Left forelimb (tissue), 1 donor: ENCODE results near the gene PDGFD.

ENCODE experiments used
- DNase-seq: peaks from one replicate; pipeline ENCODE4 v3.0.0-alpha.2; 2018; ENCODE audit warnings: low spot score

The PDGFD gene

GRCh38 chr11:104145062-104145461, 18.9 kb downstream of the PDGFD start:
- DNase-seq, result no peak

GRCh38 chr11:104142698-104143097, 21.2 kb downstream of the PDGFD start:
- DNase-seq, result no peak

GRCh38 chr11:104136861-104137260, 27.1 kb downstream of the PDGFD start:
- DNase-seq, result no peak

GRCh38 chr11:104134745-104135144, 29.2 kb downstream of the PDGFD start:
- no peak for DNase-seq

GRCh38 chr11:104130161-104130560, 33.8 kb downstream of the PDGFD start:
- DNase-seq, result no peak

GRCh38 chr11:104129145-104129544, 34.8 kb downstream of the PDGFD start:
- no peak for DNase-seq

- DNase-seq, result no peak
These were observed 36.1 kb downstream of the PDGFD start for GRCh38 chr11:104127828-104128227.

GRCh38 chr11:104126464-104126863, 37.5 kb downstream of the PDGFD start:
- DNase-seq, result no peak

GRCh38 chr11:104124979-104125378, 39.0 kb downstream of the PDGFD start:
- DNase-seq, result no peak

- no peak for DNase-seq
These were observed 41.1 kb downstream of the PDGFD start for GRCh38 chr11:104122836-104123235.

GRCh38 chr11:104122011-104122635, 41.8 kb downstream of the PDGFD start:
- DNase-seq, result no peak

GRCh38 chr11:104120493-104121137, 43.3 kb downstream of the PDGFD start:
- no peak for DNase-seq

GRCh38 chr11:104118105-104118744, 45.7 kb downstream of the PDGFD start:
- no peak for DNase-seq

GRCh38 chr11:104113541-104113940, 50.4 kb downstream of the PDGFD start:
- no peak for DNase-seq

- no peak for DNase-seq
These were observed 57.7 kb downstream of the PDGFD start for GRCh38 chr11:104106136-104106754.

GRCh38 chr11:104105155-104105554, 58.8 kb downstream of the PDGFD start:
- no peak for DNase-seq

GRCh38 chr11:104104664-104105063, 59.3 kb downstream of the PDGFD start:
- DNase-seq, result no peak

- no peak for DNase-seq
These were observed 59.7 kb downstream of the PDGFD start for GRCh38 chr11:104104201-104104600.

GRCh38 chr11:104098555-104098954, 65.4 kb downstream of the PDGFD start:
- DNase-seq, result no peak

GRCh38 chr11:104098132-104098531, 65.8 kb downstream of the PDGFD start:
- DNase-seq, result no peak

- DNase-seq, result no peak
These were observed 67.0 kb downstream of the PDGFD start for GRCh38 chr11:104096900-104097299.

- DNase-seq, result no peak
These were observed 68.2 kb downstream of the PDGFD start for GRCh38 chr11:104095791-104096190.

- DNase-seq, result no peak
These were observed 69.4 kb downstream of the PDGFD start for GRCh38 chr11:104094576-104094975.
